Tibial nerve (tissue), 4 donors: ENCODE data around the gene GGCT.

Source experiments
- EP300 ChIP-seq, 2 donors: sonication (generic); formaldehyde crosslinking; IDR thresholded peaks; one replicate each; pipeline ENCODE4 v1.6.1; 2017; ENCODE audit warnings: antibody characterized with exemption in 2 of 2, mild to moderate bottlenecking in 1 of 2
- POLR2A ChIP-seq, 2 donors: fragments of 450-650 bp; IDR thresholded peaks; one replicate each; pipeline ENCODE4 v1.6.1; 2017; ENCODE audit warnings: antibody characterized with exemption in 2 of 2, mild to moderate bottlenecking in 2 of 2, moderate library complexity in 2 of 2
- TF ChIP-seq, protein P1 (sequence below), 5 experiments: fragments of 200-600 bp in 3 of 5; fragments of 450-650 bp in 2 of 5; sonication (generic) in 3 of 5; IDR thresholded peaks; one replicate each; pipeline ENCODE4 v1.5.1; 2016 to 2019; ENCODE audit warnings: antibody characterized with exemption in 5 of 5, mild to moderate bottlenecking in 3 of 5, moderate library complexity in 2 of 5

- TF ChIP-seq, protein P1, sequence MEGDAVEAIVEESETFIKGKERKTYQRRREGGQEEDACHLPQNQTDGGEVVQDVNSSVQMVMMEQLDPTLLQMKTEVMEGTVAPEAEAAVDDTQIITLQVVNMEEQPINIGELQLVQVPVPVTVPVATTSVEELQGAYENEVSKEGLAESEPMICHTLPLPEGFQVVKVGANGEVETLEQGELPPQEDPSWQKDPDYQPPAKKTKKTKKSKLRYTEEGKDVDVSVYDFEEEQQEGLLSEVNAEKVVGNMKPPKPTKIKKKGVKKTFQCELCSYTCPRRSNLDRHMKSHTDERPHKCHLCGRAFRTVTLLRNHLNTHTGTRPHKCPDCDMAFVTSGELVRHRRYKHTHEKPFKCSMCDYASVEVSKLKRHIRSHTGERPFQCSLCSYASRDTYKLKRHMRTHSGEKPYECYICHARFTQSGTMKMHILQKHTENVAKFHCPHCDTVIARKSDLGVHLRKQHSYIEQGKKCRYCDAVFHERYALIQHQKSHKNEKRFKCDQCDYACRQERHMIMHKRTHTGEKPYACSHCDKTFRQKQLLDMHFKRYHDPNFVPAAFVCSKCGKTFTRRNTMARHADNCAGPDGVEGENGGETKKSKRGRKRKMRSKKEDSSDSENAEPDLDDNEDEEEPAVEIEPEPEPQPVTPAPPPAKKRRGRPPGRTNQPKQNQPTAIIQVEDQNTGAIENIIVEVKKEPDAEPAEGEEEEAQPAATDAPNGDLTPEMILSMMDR (IDR thresholded peaks at IDR 0.05): no peak
- no peak for TF ChIP-seq POLR2A (IDR thresholded peaks at IDR 0.05)
- no peak for TF ChIP-seq EP300 (IDR thresholded peaks at IDR 0.05)
Measured at GRCh38 chr7:30523466-30523865, 18.8 kb upstream of the GGCT start.
